AG04450 (cell line): ENCODE measurements around the gene MSI2. TPM values are rescaled to one million over a fixed set of nuclear protein-coding genes. Genes with fewer than 3 reads are reported as not detected.

Experiments used
- CTCF ChIA-PET: fragments of 300-600, 350-600 bp; formaldehyde crosslinking; extraction: SDS; loops from one replicate; lab custom pipeline; 2022; ENCODE audit warnings: antibody characterized with exemption, inconsistent platforms; lab: Charles Lee
- POLR2A ChIA-PET: fragments of 350-600 bp; formaldehyde crosslinking; extraction: SDS; loops from one replicate; lab custom pipeline; 2021; ENCODE audit warnings: antibody characterized with exemption, inconsistent platforms; lab: Yijun Ruan, JAX
- DNase-seq: peaks from one replicate; pipeline ENCODE4 v3.0.0-alpha.2; 2011; ENCODE audit warnings: low read depth, low spot score
- H3K27ac ChIP-seq: one replicate; pipeline ENCODE4 v1.5.1; 2012; ENCODE audit warnings: low read depth, low read length, control low read depth
- H3K27me3 ChIP-seq: one replicate; pipeline ENCODE4 v1.6.0; 2012; ENCODE audit warnings: low read length; ENCODE audit not compliant: control insufficient read depth, insufficient read depth
- H3K4me3 ChIP-seq: 2 replicates; pipeline ENCODE4 v1.5.1; 2011; ENCODE audit warnings: mild to moderate bottlenecking, low read depth, low read length, control low read depth
- H3K9me3 ChIP-seq: 2 replicates; pipeline ENCODE4 v1.5.1; 2012; ENCODE audit warnings: low read length; ENCODE audit not compliant: control insufficient read depth, insufficient read depth
- CTCF ChIP-seq: IDR thresholded peaks from 2 replicates; pipeline ENCODE4 v1.5.1; 2011; ENCODE audit warnings: low read depth, low read length, control low read depth, inconsistent platforms
- polyA plus RNA-seq: library from polyadenylated mRNA; depleted of rRNA; stranded (reverse); fragments of >200 nt; gene quantifications from 2 replicates; pipeline ENCODE4 v1.2.3, GENCODE V29; 2011

MSI2 gene
- polyA plus RNA-seq, 1 experiment: 26.2 TPM

- POLR2A ChIA-PET: interaction anchor here (0.6 kb wide), 1 partner anchor 42 kb away, joined by 5 read pairs; no protein-coding TSS in a partner anchor
- peak overlapping the region; percentile 91 for H3K27ac ChIP-seq
Observed at GRCh38 chr17:57370619-57371018, 114.3 kb downstream of the MSI2 start.

GRCh38 chr17:57372156-57372555, 115.8 kb downstream of the MSI2 start:
- POLR2A ChIA-PET: no interaction called here
- no peak overlapping the region for H3K4me3 ChIP-seq
- peaks cover 5% of the 10 kb centered on the region for H3K9me3 ChIP-seq
- no peak overlapping the region for H3K27ac ChIP-seq
- CTCF ChIA-PET: interaction anchor here (2.3 kb wide), 1 partner anchor 129 kb away, joined by 7 read pairs; no protein-coding TSS in a partner anchor
- no peak for DNase-seq
- TF ChIP-seq CTCF: no peak
- H3K27me3 ChIP-seq: no peaks in the 10 kb centered on the region

More at GRCh38 chr17:57370619-57371018, 114.3 kb downstream of the MSI2 start:
- CTCF ChIA-PET: interaction anchor here (0.5 to 0.9 kb wide), 2 partner anchors 114 to 301 kb away, joined by 3 to 4 read pairs; partner anchors contain the start of gene MSI2
- H3K27me3 ChIP-seq: no peaks in the 10 kb centered on the region
- no peak for TF ChIP-seq CTCF
- DNase-seq: no peak
- H3K4me3 ChIP-seq: no peak overlapping the region
- H3K9me3 ChIP-seq: peaks cover 2% of the 10 kb centered on the region

GRCh38 chr17:57373048-57373447, 116.7 kb downstream of the MSI2 start:
- no peaks in the 10 kb centered on the region for H3K27me3 ChIP-seq
- no peak overlapping the region for H3K27ac ChIP-seq
- POLR2A ChIA-PET: no interaction called here
- H3K4me3 ChIP-seq: no peak overlapping the region
- peaks cover 5% of the 10 kb centered on the region for H3K9me3 ChIP-seq
- TF ChIP-seq CTCF: no peak
- CTCF ChIA-PET: interaction anchor here (2.3 kb wide), 1 partner anchor 130 kb away, joined by 7 read pairs; no protein-coding TSS in a partner anchor
- DNase-seq: no peak

- Histone ChIP-seq H3K27me3 (no peaks in the 10 kb centered on the region), H3K4me3 (no peak overlapping the region), H3K9me3 (peaks cover 5% of the 10 kb centered on the region), H3K27ac (no peak overlapping the region)
- ChIA-PET POLR2A (no interaction called here), CTCF (no interaction called here)
- no peak for TF ChIP-seq CTCF
- no peak for DNase-seq
Observed at GRCh38 chr17:57373756-57374155, 117.4 kb downstream of the MSI2 start.

GRCh38 chr17:57375040-57375769, 118.9 kb downstream of the MSI2 start:
- no peak for TF ChIP-seq CTCF
- no peak for DNase-seq
- no peak overlapping the region for H3K27ac ChIP-seq
- H3K4me3 ChIP-seq: no peak overlapping the region
- POLR2A ChIA-PET: no interaction called here
- CTCF ChIA-PET: interaction anchor here (0.5 kb wide), 1 partner anchor 669 kb away, joined by 3 read pairs; no protein-coding TSS in a partner anchor
- peaks cover 5% of the 10 kb centered on the region for H3K9me3 ChIP-seq
- H3K27me3 ChIP-seq: no peaks in the 10 kb centered on the region
